Ovary (tissue), 9 donors: ENCODE results near the gene ELAVL1. TPM values are rescaled to one million over a fixed set of nuclear protein-coding genes. Genes with fewer than 3 reads are reported as not detected.

ENCODE experiments used
- DNase-seq, 5 donors: peaks; one replicate each; pipeline ENCODE4 v3.0.0-alpha.2; 2019 to 2020
- H3K27ac ChIP-seq, 2 donors: fragments of 200-600 bp; one replicate each; pipeline versions ENCODE4 v1.5.1 to v1.8.0; 2019 to 2022
- H3K27me3 ChIP-seq: fragments of 200-600 bp; one replicate; pipeline ENCODE4 v1.8.0; 2022
- H3K36me3 ChIP-seq: fragments of 200-600 bp; sonication (generic); one replicate; pipeline ENCODE4 v1.5.1; 2019
- H3K4me1 ChIP-seq: one replicate; pipeline ENCODE4 v1.8.1; 2013; ENCODE audit warnings: mild to moderate bottlenecking, moderate library complexity; ENCODE audit not compliant: insufficient read depth
- H3K4me3 ChIP-seq: fragments of 200-600 bp; sonication (generic); one replicate; pipeline ENCODE4 v1.5.1; 2017
- H3K9me3 ChIP-seq, 2 donors: fragments of 200-600 bp in 1 of 2; sonication (generic) in 1 of 2; one replicate each; pipeline versions ENCODE4 v1.5.1 to v1.8.1; 2013 to 2019; ENCODE audit warnings: mild to moderate bottlenecking in 1 of 2, moderate library complexity in 1 of 2
- CTCF ChIP-seq, 3 donors: fragments of 450-650 bp in 2 of 3; fragments of 200-600 bp in 1 of 3; IDR thresholded peaks; one replicate each; pipeline versions ENCODE4 v1.5.1 to v1.8.0; 2016 to 2022; ENCODE audit warnings: antibody characterized with exemption in 3 of 3, mild to moderate bottlenecking in 1 of 3
- EP300 ChIP-seq: sonication (generic); formaldehyde crosslinking; IDR thresholded peaks from one replicate; pipeline ENCODE4 v1.6.1; 2017; ENCODE audit warnings: antibody characterized with exemption
- POLR2A ChIP-seq: fragments of 450-650 bp; IDR thresholded peaks from one replicate; pipeline ENCODE4 v1.6.1; 2017; ENCODE audit warnings: antibody characterized with exemption, mild to moderate bottlenecking, moderate library complexity
- WGBS, 3 donors: extraction: QIAGEN DNeasy Blood & Tissue Kit in 1 of 3; methylation state at CpG; one replicate each; pipeline versions ENCODE4 v1.1.5 to v1.1.7; 2013 to 2017; 5-methylcytosine and 5-hydroxymethylcytosine counted together
- intact Hi-C, 4 donors: fragments of 100-400 bp; cut with DNase I; formaldehyde crosslinking; loops; one replicate each; pipeline versions ENCODE4 v1.11.0 to v1.15.1; 2022 to 2023
- polyA plus RNA-seq, 2 donors: library from polyadenylated mRNA; stranded (reverse); fragments of 200-250 nt in 1 of 2; fragments of 350-450 nt in 1 of 2; fragmentation: Illumina TruSeq in 1 of 2; extraction: RNeasy Lipid Tissue Mini Kit (QIAGEN cat#74804) in 1 of 2; gene quantifications; one replicate each; pipeline ENCODE4 v1.2.3, GENCODE V29; 2013 to 2014
- total RNA-seq, 7 donors: library from RNA; depleted of rRNA in 2 of 7; stranded (reverse); fragments of >200 nt in 2 of 7; fragmentation: NEBNext Ultra II Directional in 3 of 7; extraction: Animal tissue kit (Norgen Biotek cat#: 25700) in 3 of 7; gene quantifications; one replicate each; pipeline versions ENCODE4 v1.1.0 to v1.2.4, GENCODE V29; 2016 to 2023
- donor health status: DM: no; HTN: no; CAD: no; lungs with moderate emphysema.
- donor health status: DM: no; HTN: no; CAD: no.
- donor health status: Bipolar disorder and iron deficiency.
- donor health status: DM: yes; HTN: yes; CAD: no.
- donor health status: DM: no; HTN: no; CAD: no.
- donor health status: DM: yes; HTN: yes; CAD: no.

Gene ELAVL1
- total and polyA plus RNA-seq, 9 donors, result 13.8 to 78.4 (median 63.5) TPM

GRCh38 chr19:7914099-7914498 is 91.3 kb downstream of the ELAVL1 start:
- WGBS, 3 donors, result 42 to 48% (median 47%) methylated on average over 12 of the region's 12 CpGs
- Histone ChIP-seq H3K27ac (no peak overlapping the region), H3K27me3 (peaks cover 6% of the 10 kb centered on the region), H3K9me3 (no peaks in the 10 kb centered on the region), H3K36me3 (no peaks in the 10 kb centered on the region), H3K4me3 (no peak overlapping the region), H3K4me1 (peaks cover 6% of the 10 kb centered on the region)
- no peak for TF ChIP-seq POLR2A
- TF ChIP-seq EP300, result no peak
- no peak for TF ChIP-seq CTCF (IDR thresholded peaks at IDR 0.05)
- DNase-seq, result peak in 1 of 5 donors; percentile 16
- intact Hi-C loops, result no loop called here

GRCh38 chr19:7913652-7914051 is 91.8 kb downstream of the ELAVL1 start:
- H3K27me3 ChIP-seq, result peaks cover 6% of the 10 kb centered on the region
- H3K4me3 ChIP-seq, result no peak overlapping the region
- TF ChIP-seq POLR2A (no peak), EP300 (no peak), CTCF (IDR thresholded peaks at IDR 0.05) (no peak)
- 77 to 80% (median 79%) methylated on average over 10 of the region's 10 CpGs for WGBS, 3 donors
- no peaks in the 10 kb centered on the region for H3K36me3 ChIP-seq
- no peaks in the 10 kb centered on the region for H3K9me3 ChIP-seq
- intact Hi-C loops, result no loop called here
- no peak overlapping the region for H3K27ac ChIP-seq
- peaks cover 6% of the 10 kb centered on the region for H3K4me1 ChIP-seq
- no peak for DNase-seq

GRCh38 chr19:7912697-7913564 is 92.5 kb downstream of the ELAVL1 start:
- Histone ChIP-seq H3K36me3 (no peaks in the 10 kb centered on the region), H3K4me1 (peaks cover 6% of the 10 kb centered on the region), H3K9me3 (no peaks in the 10 kb centered on the region), H3K4me3 (no peak overlapping the region), H3K27ac (no peak overlapping the region), H3K27me3 (peaks cover 6% of the 10 kb centered on the region)
- 87 to 92% (median 88%) methylated on average over 38 to 39 of the region's 39 CpGs for WGBS, 3 donors
- DNase-seq, result peak in 3 of 5 donors; percentile 24 to 39 (median 26)
- TF ChIP-seq EP300 (no peak), POLR2A (no peak), CTCF (IDR thresholded peaks at IDR 0.05) (no peak)
- intact Hi-C loops, result no loop called here

- Histone ChIP-seq H3K27me3 (peaks cover 6% of the 10 kb centered on the region), H3K4me1 (peaks cover 3% of the 10 kb centered on the region), H3K27ac (no peak overlapping the region), H3K4me3 (no peak overlapping the region), H3K36me3 (no peaks in the 10 kb centered on the region), H3K9me3 (no peaks in the 10 kb centered on the region)
- 83 to 88% (median 88%) methylated on average over 25 to 31 of the region's 31 CpGs for WGBS, 3 donors
- no peak for TF ChIP-seq POLR2A
- TF ChIP-seq EP300, result no peak
- TF ChIP-seq CTCF (IDR thresholded peaks at IDR 0.05), result no peak
- peak in 3 of 5 donors; percentile 29 to 43 (median 30) for DNase-seq
- intact Hi-C loops, result no loop called here
Measured at GRCh38 chr19:7912144-7912696, 93.2 kb downstream of the ELAVL1 start.
